HG03432 (cell line): ENCODE data around the gene LONP2.
A peak's percentile ranks its signal among the peaks of the same experiment; 100 is the strongest.
"Not testable (repeated sequence)": the region's sequence is repeated elsewhere in the genome, so short reads cannot be mapped to it uniquely, and the experiment has no call there.

Experiments used
- ATAC-seq: cut with Tn5 transposase; IDR thresholded peaks from one replicate; pipeline ENCODE4 v1.9.1; 2021; ENCODE audit warnings: mild to moderate bottlenecking, moderate library complexity; ENCODE audit not compliant: unreplicated experiment

The LONP2 gene

GRCh38 chr16:48330189-48330840 is 86.2 kb downstream of the LONP2 start:
- ATAC-seq: no peak

DNA sequence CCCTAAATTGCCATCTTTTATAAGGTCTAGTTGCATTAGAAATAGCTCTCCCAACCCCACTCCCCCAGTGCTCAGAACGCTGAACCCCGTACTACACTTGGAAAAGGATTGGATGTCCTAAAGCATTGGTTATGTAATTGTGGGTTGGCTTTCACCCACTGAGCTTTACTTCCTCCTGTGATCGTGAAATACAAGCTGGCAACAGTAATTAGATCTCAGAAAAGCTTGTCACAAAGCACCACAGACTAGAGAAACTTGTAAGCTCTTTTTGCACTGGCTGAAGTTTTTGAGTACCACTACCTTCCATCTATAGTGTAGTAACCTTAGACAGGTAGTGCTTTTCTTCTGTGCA is 86.7 kb downstream of the LONP2 start:
- no peak for ATAC-seq

DNA sequence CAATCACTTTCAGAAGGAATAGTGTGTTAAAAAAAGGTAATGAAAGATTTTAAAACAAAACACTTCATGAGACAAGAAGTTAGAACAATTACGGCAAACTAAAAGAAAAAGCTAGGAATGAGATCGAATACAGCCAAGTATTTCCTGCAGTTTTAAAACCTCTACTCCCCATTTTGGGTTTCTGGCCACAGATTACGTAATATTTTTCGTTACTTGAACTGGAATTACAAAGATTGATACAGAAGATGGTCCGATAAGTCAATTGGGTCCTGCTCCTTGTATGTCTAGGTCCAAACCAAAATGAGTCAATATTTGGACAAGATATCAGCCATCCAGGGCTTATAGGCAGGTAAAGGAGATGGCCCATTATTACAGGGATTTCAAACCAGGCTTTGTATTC is 88.9 kb downstream of the LONP2 start:
- ATAC-seq: no peak

- no peak for ATAC-seq
Measured at GRCh38 chr16:48334325-48334724, 90.2 kb downstream of the LONP2 start.

DNA sequence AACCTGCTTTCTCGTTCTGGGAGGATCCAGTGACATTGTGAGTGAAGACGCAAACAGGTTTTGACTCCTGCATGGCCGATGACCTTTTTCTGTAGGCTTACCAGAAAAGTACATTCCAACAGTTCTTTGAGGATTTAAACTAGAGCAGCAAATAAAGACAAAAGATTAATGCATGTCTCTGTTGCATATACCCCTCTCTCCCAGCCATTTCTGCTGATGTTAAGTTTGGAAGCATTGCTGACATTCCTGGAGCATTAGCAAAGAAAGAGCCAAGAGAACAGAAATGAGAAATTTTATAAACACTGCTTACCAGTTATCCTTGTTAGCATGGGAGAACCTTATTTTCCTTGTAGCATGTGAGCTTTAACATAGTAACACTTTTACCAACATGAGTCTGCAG is 91.9 kb downstream of the LONP2 start:
- no peak for ATAC-seq

- no peak for ATAC-seq
Measured at GRCh38 chr16:48340054-48340453, 96.0 kb downstream of the LONP2 start.

DNA sequence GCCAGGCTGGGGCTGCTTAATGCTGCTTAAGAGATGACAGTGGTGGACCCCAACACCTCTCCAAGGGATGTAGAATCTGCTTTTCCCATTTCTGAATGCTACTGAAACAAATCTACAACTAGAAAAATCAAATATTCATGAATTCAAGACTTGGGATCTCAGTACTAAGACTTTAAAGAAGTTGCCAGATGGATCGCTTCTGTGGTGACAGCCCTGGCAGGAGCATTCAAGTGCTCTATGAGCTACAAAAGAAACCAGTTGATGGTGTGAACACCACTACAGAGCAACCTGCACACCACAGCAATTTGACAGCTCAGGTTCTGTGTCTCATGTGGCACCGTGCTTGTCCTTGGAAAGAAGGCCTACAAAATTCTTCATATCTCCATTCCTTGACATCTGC is 98.5 kb downstream of the LONP2 start:
- no peak for ATAC-seq

DNA sequence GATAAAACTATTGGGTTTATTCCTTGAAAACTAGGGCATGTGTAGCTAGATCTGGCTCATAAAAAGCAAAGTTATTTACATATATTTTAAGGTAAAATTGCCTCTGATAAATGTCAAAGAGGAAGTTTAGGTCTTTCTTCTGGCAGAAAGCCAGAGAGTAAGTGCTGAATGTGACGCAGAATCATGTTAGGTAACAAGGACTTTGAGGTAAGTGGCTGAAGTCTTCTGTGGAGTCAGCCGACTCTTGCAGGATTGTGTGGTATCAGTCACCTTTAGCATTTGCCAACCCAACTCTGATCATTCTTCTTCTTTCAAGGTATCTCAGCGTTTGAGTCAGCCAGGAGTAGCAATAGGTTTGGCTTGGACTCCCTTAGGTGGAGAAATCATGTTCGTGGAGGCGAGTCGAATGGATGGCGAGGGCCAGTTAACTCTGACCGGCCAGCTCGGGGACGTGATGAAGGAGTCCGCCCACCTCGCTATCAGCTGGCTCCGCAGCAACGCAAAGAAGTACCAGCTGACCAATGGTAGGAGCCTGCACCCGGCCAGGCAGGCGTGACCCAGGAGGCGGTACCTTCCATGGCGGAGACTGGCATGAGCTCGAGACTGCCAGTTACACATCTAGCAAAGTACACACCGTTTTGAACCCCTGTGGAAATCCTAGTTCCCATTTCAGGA is 103.2 kb downstream of the LONP2 start:
- no peak for ATAC-seq

GRCh38 chr16:48347980-48348379 is 103.9 kb downstream of the LONP2 start:
- ATAC-seq: no peak

DNA sequence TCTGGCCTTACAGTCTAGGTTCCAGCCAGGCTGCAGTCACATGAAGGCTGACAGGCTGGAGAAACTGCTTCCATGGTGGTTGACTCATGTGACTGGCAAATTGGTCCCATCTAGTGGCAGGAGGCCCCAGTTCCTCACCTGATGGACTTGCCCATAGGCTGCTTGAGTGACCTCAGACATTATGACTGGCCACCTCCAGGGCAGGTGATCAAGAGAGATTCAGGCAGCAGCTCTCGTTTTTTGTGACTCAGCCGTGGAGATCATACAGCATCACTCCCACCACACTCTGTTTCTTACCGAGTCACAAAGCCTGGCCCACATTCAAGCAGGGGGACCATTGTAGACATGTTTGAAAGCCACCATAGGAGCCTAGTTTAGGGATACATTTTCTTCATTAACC is 106.6 kb downstream of the LONP2 start:
- ATAC-seq: no peak

GRCh38 chr16:48352648-48353390 is 108.7 kb downstream of the LONP2 start:
- no peak for ATAC-seq

DNA sequence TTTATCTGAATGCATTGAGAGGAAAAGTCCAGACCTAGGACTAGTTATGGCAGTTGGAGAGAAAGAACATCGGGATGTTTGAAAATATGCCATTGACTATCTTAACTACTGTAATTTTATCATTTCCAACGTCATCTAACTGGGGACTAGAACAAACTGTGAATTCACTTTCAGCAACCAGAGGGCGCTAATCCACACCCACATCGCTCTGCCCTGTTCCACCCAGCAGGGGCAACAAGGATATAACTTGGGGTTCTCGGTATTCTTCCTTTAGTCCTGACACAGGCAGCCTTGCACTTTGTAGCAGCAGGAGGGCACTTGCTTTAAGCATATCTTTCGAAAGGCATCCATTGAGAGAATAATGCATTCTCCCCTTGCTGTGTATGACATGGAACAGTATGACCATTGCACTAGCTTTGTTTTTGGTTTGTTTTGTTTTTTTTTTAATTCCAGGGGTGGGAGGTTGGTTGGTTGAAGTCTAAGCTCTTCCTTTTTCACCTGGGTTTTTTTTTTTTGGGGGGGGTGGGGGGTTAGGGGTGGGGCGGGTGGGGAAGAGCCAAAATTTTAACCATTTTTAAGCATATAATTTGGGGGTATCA is 109.6 kb downstream of the LONP2 start:
- peak; percentile 78 for ATAC-seq

DNA sequence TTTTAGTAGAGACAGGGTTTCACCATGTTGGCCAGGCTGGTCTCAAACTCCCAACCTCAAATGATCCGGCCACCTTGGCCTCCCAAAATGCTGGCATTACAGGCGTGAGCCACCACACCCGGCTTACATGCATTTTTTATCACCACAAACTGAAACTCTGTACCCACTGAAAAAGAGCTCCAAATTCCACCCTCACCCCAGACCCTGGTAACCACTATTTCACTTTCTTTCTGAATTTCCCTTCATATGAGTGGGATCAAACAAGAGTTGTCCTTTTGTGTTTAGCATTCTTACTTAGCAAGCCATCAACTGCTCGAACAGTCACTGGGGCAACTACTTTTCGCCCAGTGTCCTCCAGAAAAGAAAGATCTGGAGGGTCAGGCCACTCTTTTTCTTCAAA is 110.3 kb downstream of the LONP2 start:
- ATAC-seq: not testable (repeated sequence)

- no peak for ATAC-seq
Measured at GRCh38 chr16:48354877-48355855, 111.1 kb downstream of the LONP2 start.

GRCh38 chr16:48356633-48357376 is 112.7 kb downstream of the LONP2 start:
- no peak for ATAC-seq

DNA sequence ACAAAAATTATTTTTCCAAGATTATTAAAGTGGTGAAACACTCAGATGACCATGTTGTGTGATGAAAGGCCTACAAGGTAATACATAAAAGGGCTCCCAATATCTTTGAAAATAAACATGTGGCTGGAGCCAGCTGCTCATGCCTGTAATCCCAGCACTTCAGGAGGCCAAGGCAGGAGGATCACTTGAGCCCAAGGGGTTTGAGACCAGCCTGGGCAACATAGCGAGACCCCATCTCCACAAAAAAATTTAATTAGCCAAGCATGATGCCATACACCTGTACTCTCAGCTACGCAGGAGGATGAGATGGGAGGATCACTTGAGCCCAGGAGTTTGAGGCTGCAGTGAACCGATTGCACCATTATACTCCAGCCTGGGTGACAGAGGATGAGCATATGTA is 114.3 kb downstream of the LONP2 start:
- no peak for ATAC-seq

- ATAC-seq: no peak
Measured at GRCh38 chr16:48359983-48360382, 115.9 kb downstream of the LONP2 start.

- no peak for ATAC-seq
Measured at GRCh38 chr16:48361012-48361411, 116.9 kb downstream of the LONP2 start.

- ATAC-seq: no peak
Measured at GRCh38 chr16:48361540-48362144, 117.5 kb downstream of the LONP2 start.
